ENCODE data around the gene BHLHE41.

The BHLHE41 gene

DNA sequence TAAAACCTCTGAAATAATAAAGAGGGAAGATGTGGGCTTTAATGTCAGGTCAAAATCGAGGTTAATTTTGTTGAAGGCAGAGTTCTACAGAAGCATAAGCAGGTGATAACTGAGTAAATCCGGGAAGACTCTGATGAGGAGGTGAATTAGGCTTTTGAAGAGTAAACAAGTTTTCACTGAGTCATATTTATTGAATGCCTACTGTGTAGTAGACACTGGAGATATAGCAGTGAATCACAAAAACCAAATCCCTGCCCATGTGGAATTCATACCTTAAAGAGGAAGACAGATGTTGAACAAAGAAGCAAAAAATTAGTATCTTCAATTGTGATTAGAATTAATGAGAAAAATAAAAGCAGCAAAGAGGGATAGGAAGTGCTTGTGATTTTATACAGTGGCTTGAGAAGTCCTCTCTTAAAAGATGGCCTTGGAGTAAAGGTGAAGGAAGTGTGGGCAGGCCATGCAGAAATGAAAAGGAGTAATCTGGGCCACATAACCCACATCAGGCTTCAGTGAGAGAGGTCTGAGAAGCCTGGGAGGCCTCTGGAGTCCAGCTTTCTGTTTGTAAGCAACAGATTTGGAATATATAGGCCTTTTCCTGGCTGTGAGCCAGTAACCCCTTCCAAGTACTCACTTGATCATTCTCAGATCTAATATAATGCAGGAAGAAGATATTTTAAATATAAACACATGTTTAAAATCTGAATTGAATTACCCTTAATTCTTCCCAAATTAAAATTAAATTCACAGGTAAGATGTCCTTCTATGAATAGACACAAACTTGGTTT, 46.7 kb downstream of the BHLHE41 start:
- DNase-seq = no peak

Measured in inflammatory macrophage treated with lipopolysaccharide for 1 hour (primary cell).